ENCODE data around the gene LBHD2.

GRCh38 chr14:103066399-103066798 is 17.6 kb upstream of the LBHD2 start:
- TF ChIP-seq RAD21 (conservative IDR thresholded peaks at IDR 0.05) (no peak), EP300 (conservative IDR thresholded peaks at IDR 0.05; ENCODE audit: poor library complexity, severe bottlenecking) (no peak), CTCF (IDR thresholded peaks at IDR 0.05; ENCODE audit: poor library complexity, severe bottlenecking) (no peak), POLR2AphosphoS5 (IDR thresholded peaks at IDR 0.05) (no peak), EZH2 (IDR thresholded peaks at IDR 0.05; ENCODE audit: borderline replicate concordance, insufficient read depth, low read length, poor library complexity, severe bottlenecking) (no peak), TAF1 (IDR thresholded peaks at IDR 0.05; ENCODE audit: low read depth) (no peak), REST (IDR thresholded peaks at IDR 0.05; ENCODE audit: borderline replicate concordance) (no peak)

All from neural cell (in vitro differentiated cells).